ENCODE measurements around the gene TMF1.
A peak's percentile ranks its signal among the peaks of the same experiment; 100 is the strongest.

TMF1 gene

GRCh38 chr3:68977486-68978167, 74.5 kb downstream of the TMF1 start:
- no peak for DNase-seq (ENCODE audit: low read depth)

- DNase-seq (ENCODE audit: low read depth): no peak
These were observed 77.4 kb downstream of the TMF1 start for GRCh38 chr3:68974711-68975110.

DNA sequence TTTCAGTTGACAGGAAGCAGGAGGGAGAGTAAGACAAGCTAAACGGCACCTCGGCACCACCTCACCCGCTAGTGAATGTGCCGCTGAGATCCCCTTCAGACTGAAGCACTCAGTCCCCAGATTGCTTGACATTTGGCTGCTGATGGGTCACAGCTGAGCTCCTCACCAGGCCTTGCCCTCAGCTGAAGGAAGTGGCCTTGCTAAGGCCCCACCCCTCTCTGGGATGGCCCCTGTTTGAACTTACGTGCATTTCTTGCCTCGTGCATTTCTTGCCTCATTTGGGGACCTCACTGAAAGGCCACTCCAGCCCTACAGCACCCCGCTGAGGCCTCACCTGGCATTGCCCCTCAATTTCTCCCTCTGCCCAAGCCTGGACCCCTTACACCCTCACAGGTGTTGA, 78.5 kb downstream of the TMF1 start:
- DNase-seq (ENCODE audit: low read depth): no peak

DNA sequence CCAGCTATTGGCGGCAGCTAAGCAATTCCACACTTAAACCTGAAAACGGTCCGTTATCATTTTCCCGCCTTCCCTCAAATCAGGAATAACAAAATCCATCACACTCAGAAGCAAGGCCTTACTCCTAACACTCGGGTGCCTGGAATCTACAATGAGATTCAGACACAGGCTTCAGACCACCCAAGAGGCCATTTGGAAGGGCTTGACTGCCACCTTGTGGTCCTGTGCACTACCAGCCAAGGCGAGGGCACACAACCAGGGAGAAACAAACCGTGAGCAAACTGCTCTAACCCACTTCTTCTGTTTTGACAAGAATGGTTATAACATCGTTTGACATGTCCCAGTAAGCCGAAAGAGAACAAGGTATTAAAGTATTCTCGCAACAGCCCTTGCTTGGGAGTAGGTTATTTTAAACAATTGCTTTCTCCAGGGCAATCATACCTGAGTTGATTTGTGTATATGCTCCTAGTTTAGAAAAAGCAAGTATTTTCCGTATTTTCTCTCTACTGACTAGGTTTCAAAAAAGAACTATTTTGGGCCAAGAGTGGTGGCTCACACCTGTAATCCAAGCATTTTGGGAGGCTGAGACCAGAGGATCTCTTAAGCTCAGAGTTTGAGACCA, 79.7 kb downstream of the TMF1 start:
- DNase-seq (ENCODE audit: low read depth): peak; percentile 11

Data from stimulated activated CD8-positive, alpha-beta memory T cell treated with anti-CD3 and anti-CD28 coated beads, Interleukin-4, amount 100 ng/mL, for 24 hours (primary cell).